ENCODE results near the gene LRRTM2.
"Not testable (repeated sequence)": the region's sequence is repeated elsewhere in the genome, so short reads cannot be mapped to it uniquely, and the experiment has no call there.

LRRTM2 gene

GRCh38 chr5:138840103-138840502, 35.0 kb downstream of the LRRTM2 start:
- DNase-seq (ENCODE audit: low read depth in 3 of 3) = no peak

- no peak for DNase-seq (ENCODE audit: low read depth in 3 of 3)
These were observed 38.0 kb downstream of the LRRTM2 start for GRCh38 chr5:138837160-138837559.

GRCh38 chr5:138834853-138835252, 40.3 kb downstream of the LRRTM2 start:
- DNase-seq (ENCODE audit: low read depth in 3 of 3) = not testable (repeated sequence)

GRCh38 chr5:138833726-138834480, 41.2 kb downstream of the LRRTM2 start:
- DNase-seq (ENCODE audit: low read depth in 3 of 3) = no peak

GRCh38 chr5:138833080-138833479, 42.1 kb downstream of the LRRTM2 start:
- no peak for DNase-seq (ENCODE audit: low read depth in 3 of 3)

- no peak for DNase-seq (ENCODE audit: low read depth in 3 of 3)
These were observed 42.9 kb downstream of the LRRTM2 start for GRCh38 chr5:138832218-138832617.

GRCh38 chr5:138831703-138832102, 43.4 kb downstream of the LRRTM2 start:
- no peak for DNase-seq (ENCODE audit: low read depth in 3 of 3)

GRCh38 chr5:138829341-138829740, 45.8 kb downstream of the LRRTM2 start:
- no peak for DNase-seq (ENCODE audit: low read depth in 3 of 3)

- DNase-seq (ENCODE audit: low read depth in 3 of 3) = no peak
These were observed 46.6 kb downstream of the LRRTM2 start for GRCh38 chr5:138828556-138828955.

GRCh38 chr5:138824924-138825863, 49.9 kb downstream of the LRRTM2 start:
- no peak for DNase-seq (ENCODE audit: low read depth in 3 of 3)

GRCh38 chr5:138824516-138824915, 50.6 kb downstream of the LRRTM2 start:
- no peak for DNase-seq (ENCODE audit: low read depth in 3 of 3)

- DNase-seq (ENCODE audit: low read depth in 3 of 3) = no peak
These were observed 54.4 kb downstream of the LRRTM2 start for GRCh38 chr5:138820695-138821094.

- no peak for DNase-seq (ENCODE audit: low read depth in 3 of 3)
These were observed 56.1 kb downstream of the LRRTM2 start for GRCh38 chr5:138819081-138819480.
